Prostate gland (tissue), 2 donors: ENCODE data around the gene LDAF1.

Experiments used
- CTCF ChIP-seq, 4 experiments: fragments of 200-600 bp in 2 of 4; fragments of 450-650 bp in 2 of 4; sonication (generic) in 2 of 4; IDR thresholded peaks; 1 replicate in 3 of 4; 2 replicates in 1 of 4; pipeline ENCODE4 v1.5.1; 2016 to 2019; ENCODE audit warnings: antibody characterized with exemption in 4 of 4, mild to moderate bottlenecking in 2 of 4, moderate library complexity in 2 of 4
- POLR2AphosphoS5 ChIP-seq: sonication (generic); formaldehyde crosslinking; IDR thresholded peaks from one replicate; pipeline ENCODE4 v1.6.1; 2017; ENCODE audit warnings: antibody characterized with exemption

- TF ChIP-seq CTCF (IDR thresholded peaks at IDR 0.05): no peak
- TF ChIP-seq POLR2AphosphoS5: no peak
Measured at GRCh38 chr16:21189311-21189710, 30.8 kb downstream of the LDAF1 start.
